Mucosa of descending colon (tissue), 3 donors: ENCODE data around the gene NUDT6. TPM values are rescaled to one million over a fixed set of nuclear protein-coding genes. Genes with fewer than 3 reads are reported as not detected.
"Not testable (repeated sequence)": the region's sequence is repeated elsewhere in the genome, so short reads cannot be mapped to it uniquely, and the experiment has no call there.

ENCODE experiments used
- ATAC-seq: fragments of 200-7000 bp; cut with Tn5 transposase; one replicate; pipeline ENCODE4 v1.9.1; 2020; ENCODE audit warnings: mild to moderate bottlenecking, moderate library complexity
- DNase-seq, 3 donors: peaks; one replicate each; pipeline ENCODE4 v3.0.0-alpha.2; 2020
- H3K36me3 ChIP-seq: fragments of 200-600 bp; one replicate; pipeline ENCODE4 v1.8.0; 2021; ENCODE audit warnings: low read depth, mild to moderate bottlenecking
- H3K4me1 ChIP-seq: fragments of 200-600 bp; one replicate; pipeline ENCODE4 v1.8.0; 2021; ENCODE audit warnings: low read depth, mild to moderate bottlenecking
- H3K4me3 ChIP-seq: fragments of 200-600 bp; one replicate; pipeline ENCODE4 v1.8.0; 2021; ENCODE audit warnings: mild to moderate bottlenecking
- H3K9me3 ChIP-seq: fragments of 200-600 bp; one replicate; pipeline ENCODE4 v1.8.0; 2021; ENCODE audit warnings: mild to moderate bottlenecking
- intact Hi-C, 2 donors: fragments of 100-400 bp; cut with DNase I in 1 of 2; cut with micrococcal nuclease in 1 of 2; formaldehyde crosslinking; loops; one replicate each; pipeline versions ENCODE4 v1.11.0 to v1.11.1; 2022; cut with DNase I, micrococcal nuclease
- total RNA-seq, 3 donors: library from RNA; stranded (reverse); fragmentation: NEBNext Ultra II Directional in 2 of 3; extraction: Animal tissue kit (Norgen Biotek cat#: 25700) in 2 of 3; gene quantifications; one replicate each; pipeline versions ENCODE4 v1.2.1 to v1.2.4, GENCODE V29; 2021 to 2023
- TF ChIP-seq, protein P1 (sequence below): fragments of 200-600 bp; IDR thresholded peaks from one replicate; pipeline ENCODE4 v1.8.0; 2022; ENCODE audit warnings: antibody characterized with exemption, mild to moderate bottlenecking
- donor health status: DM: no; HTN: no; CAD: no; lungs with moderate emphysema.
- donor health status: DM: no; HTN: no; CAD: no.
- donor health status: DM: no; HTN: yes; CAD: no.

Gene NUDT6
- total RNA-seq, 3 donors from 2014 or later, result 5.3 to 11.2 (median 5.6) TPM

DNA sequence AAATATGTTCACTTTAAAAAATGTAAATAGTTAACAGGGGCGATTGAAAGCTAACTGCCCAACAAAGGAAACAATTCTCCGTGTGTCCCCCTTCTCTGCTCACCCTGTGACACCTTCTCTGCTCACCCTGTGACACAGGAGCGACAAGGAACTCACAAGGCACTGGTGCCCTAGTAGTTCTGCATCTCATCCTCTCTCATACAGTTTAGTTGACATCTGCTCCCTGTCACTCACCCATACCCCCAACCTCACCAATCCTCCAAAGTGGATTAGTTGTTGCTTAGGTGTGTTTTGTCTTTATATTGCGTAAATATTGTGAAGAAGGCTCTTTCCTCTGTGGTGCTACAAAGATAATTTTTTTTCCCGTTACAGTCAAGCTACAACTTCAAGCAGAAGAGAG lies 46.4 kb downstream of the NUDT6 start:
- Histone ChIP-seq H3K9me3 (peaks cover 3% of the 10 kb centered on the region), H3K36me3 (no peaks in the 10 kb centered on the region), H3K4me3 (no peak overlapping the region), H3K4me1 (no peaks in the 10 kb centered on the region)
- no peak for DNase-seq
- intact Hi-C loops, result no loop called here
- no peak for ATAC-seq
- TF ChIP-seq, protein P1, sequence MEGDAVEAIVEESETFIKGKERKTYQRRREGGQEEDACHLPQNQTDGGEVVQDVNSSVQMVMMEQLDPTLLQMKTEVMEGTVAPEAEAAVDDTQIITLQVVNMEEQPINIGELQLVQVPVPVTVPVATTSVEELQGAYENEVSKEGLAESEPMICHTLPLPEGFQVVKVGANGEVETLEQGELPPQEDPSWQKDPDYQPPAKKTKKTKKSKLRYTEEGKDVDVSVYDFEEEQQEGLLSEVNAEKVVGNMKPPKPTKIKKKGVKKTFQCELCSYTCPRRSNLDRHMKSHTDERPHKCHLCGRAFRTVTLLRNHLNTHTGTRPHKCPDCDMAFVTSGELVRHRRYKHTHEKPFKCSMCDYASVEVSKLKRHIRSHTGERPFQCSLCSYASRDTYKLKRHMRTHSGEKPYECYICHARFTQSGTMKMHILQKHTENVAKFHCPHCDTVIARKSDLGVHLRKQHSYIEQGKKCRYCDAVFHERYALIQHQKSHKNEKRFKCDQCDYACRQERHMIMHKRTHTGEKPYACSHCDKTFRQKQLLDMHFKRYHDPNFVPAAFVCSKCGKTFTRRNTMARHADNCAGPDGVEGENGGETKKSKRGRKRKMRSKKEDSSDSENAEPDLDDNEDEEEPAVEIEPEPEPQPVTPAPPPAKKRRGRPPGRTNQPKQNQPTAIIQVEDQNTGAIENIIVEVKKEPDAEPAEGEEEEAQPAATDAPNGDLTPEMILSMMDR, result no peak

DNA sequence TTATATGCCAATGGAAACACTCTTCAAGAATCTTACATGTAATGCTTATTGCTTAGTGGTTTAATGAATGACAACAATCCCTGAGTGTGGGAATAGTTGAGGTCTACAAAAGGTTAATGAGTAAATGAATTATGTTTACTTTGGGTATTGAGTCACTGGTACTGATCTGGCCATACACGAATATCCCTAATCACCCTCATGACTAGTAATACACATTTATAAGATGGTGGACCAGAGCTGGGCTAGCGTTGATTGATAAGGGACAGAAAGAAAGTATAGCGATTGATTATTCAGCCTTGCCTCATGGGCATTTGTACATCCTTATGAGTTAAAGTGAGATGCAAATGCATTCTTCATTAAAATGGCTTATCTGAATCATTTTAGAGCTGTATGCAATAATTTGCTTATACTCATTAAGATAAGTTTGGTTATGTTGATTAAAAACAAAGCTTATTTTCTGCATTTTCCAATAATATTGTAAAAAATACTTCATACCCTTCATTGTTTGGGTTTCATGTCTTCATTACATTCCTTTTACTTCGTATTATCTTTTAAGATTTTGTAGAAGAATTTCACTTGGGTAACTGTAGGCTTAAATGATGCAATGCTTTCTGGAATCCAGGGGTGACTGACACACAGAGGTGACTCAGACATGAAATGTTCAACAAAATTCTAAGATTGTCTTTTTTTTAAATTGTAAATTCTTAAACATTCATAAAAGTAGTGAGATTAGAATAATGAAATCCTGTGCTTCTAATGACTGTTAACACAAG lies 48.4 kb downstream of the NUDT6 start:
- no peaks in the 10 kb centered on the region for H3K9me3 ChIP-seq
- DNase-seq, result no peak
- H3K4me3 ChIP-seq, result no peak overlapping the region
- H3K4me1 ChIP-seq, result no peaks in the 10 kb centered on the region
- ATAC-seq, result no peak
- intact Hi-C loops, result no loop called here
- TF ChIP-seq, protein P1, result no peak
- no peaks in the 10 kb centered on the region for H3K36me3 ChIP-seq

DNA sequence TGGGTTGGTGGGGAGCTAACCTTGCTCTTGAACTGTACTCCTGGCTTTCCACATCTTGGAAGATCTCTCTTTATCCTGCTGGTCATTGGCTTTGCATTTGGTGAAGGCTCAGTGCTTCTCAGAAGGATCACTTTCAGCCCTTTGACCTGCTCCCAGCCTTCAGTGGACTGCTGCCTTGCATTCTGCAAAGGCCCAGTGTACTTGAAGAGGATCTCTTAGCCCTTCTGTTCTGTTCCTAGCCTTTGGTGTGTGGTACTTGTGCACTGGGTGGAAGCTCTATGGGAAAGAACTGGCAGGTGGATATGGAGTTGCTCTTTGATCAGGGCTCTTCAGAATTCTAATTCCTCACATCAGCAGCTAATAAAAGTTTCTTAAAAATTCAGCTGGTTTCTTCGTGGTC lies 49.3 kb downstream of the NUDT6 start:
- intact Hi-C loops, result no loop called here
- TF ChIP-seq, protein P1, result no peak
- DNase-seq, result no peak

DNA sequence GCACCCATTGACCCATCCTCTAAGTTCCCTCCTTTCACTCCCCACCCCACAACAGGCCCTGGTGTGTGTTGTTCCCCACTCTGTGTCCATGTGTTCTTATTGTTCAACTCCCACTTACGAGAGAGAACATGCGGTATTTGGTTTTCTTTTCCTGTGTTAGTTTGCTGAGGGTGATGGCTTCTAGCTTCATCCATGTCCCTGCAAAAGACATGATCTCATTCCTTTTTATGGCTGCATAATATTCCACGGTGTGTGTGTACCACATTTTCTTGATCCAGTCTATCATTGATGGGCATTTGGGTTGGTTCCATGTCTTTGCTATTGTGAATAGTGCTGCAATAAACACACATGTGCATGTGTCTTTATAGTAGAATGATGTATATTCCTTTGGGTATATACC lies 54.2 kb downstream of the NUDT6 start:
- H3K4me3 ChIP-seq, H3K4me1 ChIP-seq, H3K36me3 ChIP-seq, ATAC-seq, H3K9me3 ChIP-seq, DNase-seq, intact Hi-C loops: not testable (repeated sequence)

More for the DNA sequence above, 49.3 kb downstream of the NUDT6 start:
- Histone ChIP-seq H3K9me3 (no peaks in the 10 kb centered on the region), H3K36me3 (no peaks in the 10 kb centered on the region), H3K4me1 (no peaks in the 10 kb centered on the region), H3K4me3 (no peak overlapping the region)
- no peak for ATAC-seq

DNA sequence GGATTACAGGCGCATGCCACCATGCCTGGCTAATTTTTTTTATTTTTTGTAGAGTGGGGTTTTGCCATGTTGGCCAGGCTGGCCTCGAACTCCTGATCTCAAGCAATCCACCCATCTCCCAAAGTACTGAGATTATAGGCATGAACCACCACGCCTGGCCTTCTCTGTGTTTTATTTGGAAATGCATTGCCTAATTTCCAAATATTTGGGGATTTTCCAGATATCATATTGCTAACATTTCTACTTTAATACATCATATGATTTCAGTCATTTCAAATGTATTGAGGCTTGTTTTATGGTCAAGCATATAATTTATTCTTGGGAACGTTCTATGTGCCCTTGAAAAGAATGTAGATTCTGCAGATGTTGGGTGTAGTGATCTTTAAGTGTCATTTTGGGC lies 57.0 kb downstream of the NUDT6 start:
- intact Hi-C loops, result no loop called here
- Histone ChIP-seq H3K9me3 (no peaks in the 10 kb centered on the region), H3K36me3 (no peaks in the 10 kb centered on the region), H3K4me3 (no peak overlapping the region), H3K4me1 (no peaks in the 10 kb centered on the region)
- TF ChIP-seq, protein P1, result no peak
- DNase-seq (no peak), ATAC-seq (no peak)

DNA sequence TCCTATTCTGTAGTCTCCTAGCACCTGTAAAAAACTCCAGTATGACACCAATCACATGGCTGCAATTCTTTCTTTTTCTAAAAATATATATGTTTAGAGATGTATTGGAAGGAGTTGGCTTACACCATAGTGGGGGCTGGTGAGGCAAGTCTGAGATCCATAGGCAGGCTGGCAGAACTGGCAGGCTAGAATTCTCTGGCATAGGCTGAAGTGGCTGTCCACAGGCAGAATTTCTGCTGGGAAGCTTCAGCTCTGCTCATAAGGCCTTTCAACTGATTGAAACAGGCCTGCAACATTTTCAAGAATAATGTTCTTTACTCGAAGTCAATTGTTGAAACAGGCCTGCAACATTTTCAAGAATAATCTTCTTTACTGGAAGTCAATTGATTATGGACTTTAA lies 58.8 kb downstream of the NUDT6 start:
- H3K4me3 ChIP-seq, result no peak overlapping the region
- intact Hi-C loops, result no loop called here
- H3K9me3 ChIP-seq, result no peaks in the 10 kb centered on the region
- DNase-seq, result no peak
- no peaks in the 10 kb centered on the region for H3K4me1 ChIP-seq
- TF ChIP-seq, protein P1, result no peak
- ATAC-seq, result no peak
- no peaks in the 10 kb centered on the region for H3K36me3 ChIP-seq
